CD4-positive, alpha-beta T cell treated with Interleukin-4 for 4 hours (primary cell): ENCODE results near the gene TUG1.

Source experiments
- DNase-seq: peaks from one replicate; pipeline ENCODE4 v3.0.0-alpha.2; 2020

The TUG1 gene

DNA sequence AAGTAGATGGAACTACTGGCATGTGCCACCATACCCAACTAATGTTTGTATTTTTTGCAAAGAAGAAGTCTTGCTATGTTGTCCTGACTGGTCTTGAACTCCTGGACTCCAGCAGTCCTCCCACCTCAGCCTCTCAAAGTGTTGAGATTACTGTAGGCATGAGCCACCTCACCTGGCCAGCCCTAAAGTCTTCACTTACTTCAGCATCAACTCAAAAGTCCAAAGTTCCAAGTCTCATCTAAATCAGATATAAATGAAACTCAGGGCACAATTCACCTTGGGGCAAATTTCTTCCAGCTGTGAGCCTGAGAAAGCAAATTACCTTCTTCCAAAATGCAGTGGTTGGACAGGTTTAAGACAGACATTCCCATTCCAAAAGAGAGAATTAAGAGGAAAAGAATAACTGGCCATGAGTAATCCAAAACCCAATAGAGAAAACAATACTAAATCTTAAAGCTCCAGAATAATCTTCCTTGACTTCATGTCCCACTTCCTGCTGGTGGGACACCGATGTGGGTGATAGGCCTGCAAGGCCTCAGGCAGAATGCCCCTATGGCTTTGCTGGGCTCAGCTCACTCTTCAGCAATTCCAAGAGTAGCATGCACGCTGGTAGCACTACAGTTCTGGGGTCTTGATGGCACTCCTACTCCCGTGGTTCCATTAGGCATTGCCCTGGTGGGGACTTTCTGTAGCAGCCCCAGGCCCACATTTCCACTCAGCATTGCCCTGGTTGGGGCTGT is 50.3 kb downstream of the TUG1 start:
- no peak for DNase-seq

DNA sequence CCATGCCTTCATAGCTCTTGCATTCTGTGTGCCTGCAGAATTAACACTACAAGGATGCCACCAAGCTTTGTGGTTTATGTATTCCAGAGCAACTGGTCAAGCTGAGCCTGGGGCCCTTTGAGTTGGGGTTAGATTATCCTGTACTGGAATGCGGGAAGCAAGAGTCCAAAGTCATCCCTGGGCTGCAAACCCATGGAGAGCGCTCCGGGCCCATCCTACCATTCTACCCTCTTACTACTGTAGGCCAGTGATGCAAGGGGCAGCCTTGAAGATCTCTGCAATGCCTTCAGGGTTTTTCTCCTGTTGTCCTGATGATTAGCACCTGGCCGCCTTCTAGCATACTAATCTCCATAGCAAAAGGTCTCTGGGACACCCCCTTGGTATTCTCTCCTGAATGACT is 51.3 kb downstream of the TUG1 start:
- DNase-seq = no peak

DNA sequence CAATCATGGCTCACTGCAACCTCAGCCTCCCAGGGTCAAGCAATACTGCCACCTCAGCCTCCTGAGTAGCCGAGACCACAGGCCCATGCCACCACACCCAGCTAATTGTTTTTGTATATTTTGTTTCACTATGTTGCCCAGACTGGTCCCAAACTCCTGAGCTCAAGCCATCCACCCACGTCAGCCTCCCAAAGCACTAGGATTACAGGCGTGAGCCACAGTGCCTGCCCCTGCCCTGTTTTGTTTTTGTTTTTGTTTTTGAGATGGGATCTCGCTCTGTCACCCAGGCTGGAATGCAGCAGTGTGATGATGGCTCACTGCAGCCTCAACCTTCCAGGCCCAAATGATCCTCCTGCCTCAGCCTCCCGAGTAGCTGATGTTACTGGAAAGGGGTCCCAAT is 53.5 kb downstream of the TUG1 start:
- DNase-seq = no peak
